Measurements from ENCODE around the gene SAMHD1.
"Not testable (repeated sequence)": the region's sequence is repeated elsewhere in the genome, so short reads cannot be mapped to it uniquely, and the experiment has no call there.

Gene SAMHD1

DNA sequence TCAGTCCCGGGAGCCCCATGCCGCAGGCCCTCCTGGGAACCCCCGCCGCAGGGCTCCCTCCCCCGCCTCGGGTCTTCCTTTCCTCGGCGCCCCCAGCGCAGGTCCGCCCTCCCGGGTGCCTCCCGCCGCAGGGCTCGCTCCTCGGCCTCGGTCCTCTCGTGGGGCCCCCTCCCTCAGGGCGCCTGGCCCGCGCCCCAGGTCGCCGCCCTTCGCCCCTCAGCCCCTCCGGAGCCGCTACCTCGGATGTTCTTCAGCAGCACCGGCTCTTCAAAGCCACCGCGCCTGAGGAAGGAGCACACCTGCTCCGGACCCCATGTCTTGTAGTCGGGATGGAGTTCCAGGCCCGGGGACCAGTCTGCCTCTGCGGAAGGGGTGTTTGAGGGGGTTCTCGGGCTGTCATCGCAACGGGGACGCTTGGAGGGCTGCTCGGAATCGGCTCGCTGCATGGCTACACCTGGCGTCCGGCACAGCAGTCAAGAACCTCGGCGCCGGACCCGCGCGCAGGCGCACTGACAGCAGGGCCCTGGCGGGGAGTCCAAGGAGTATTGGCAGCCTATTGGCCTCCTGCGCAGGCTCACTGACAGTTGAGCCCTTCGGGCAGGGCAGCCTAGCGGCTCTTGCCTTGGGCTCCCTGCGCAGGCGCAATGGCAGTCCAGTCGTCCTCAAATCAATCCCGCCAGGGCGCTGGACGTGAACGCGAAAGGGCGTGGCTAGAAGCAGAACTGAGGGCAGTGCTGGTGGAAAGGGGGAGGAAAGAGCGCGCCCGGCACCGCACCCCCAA is at the start of gene SAMHD1:
SAMHD1 (minus strand) TSS at position 511 of the 781 bp plus-strand sequence; CDS start at position 446, 65 bp downstream.
- peak; percentile 87 for DNase-seq

DNA sequence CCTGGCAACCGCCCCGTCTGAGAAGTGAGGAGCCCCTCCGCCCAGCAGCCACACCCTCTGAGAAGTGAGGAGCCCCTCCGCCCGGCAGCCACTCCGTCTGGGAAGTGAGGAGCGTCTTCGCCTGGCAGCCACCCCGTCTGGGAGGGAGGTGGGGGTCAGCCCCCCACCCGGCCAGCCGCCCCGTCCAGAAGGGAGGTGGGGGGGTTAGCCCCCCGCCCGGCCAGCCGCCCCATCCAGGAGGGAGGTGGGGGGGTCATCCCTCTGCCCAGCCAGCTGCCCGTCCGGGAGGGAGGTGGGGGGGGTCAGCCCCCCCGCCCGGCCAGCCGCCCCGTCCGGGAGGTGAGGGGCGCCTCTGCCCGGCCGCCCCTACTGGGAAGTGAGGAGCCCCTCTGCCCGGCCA is 48.7 kb upstream of the SAMHD1 start:
- DNase-seq: not testable (repeated sequence)

DNA sequence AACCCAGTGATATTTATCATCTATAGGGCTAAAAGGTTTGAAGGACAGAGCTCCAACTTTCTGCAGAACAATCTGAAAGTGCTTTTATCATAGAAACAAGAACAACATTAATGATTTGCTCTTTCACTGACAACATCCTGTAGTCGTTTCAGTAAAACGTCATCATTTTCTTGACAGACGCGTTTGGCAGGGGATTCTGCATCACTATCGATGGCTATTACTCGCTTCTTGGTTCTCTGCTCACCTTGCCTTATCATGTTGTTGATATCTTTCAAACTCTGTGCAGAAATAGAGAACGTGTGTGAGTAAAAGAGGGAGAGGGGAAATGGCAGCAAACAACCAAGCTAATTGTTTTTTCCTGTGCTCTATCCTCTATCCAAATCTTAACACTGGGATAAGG is 47.1 kb upstream of the SAMHD1 start:
- DNase-seq: no peak

- no peak for DNase-seq
These were observed 45.6 kb upstream of the SAMHD1 start for GRCh38 chr20:36997121-36997520.

- DNase-seq: not testable (repeated sequence)
These were observed 42.7 kb upstream of the SAMHD1 start for GRCh38 chr20:36994221-36994620.

DNA sequence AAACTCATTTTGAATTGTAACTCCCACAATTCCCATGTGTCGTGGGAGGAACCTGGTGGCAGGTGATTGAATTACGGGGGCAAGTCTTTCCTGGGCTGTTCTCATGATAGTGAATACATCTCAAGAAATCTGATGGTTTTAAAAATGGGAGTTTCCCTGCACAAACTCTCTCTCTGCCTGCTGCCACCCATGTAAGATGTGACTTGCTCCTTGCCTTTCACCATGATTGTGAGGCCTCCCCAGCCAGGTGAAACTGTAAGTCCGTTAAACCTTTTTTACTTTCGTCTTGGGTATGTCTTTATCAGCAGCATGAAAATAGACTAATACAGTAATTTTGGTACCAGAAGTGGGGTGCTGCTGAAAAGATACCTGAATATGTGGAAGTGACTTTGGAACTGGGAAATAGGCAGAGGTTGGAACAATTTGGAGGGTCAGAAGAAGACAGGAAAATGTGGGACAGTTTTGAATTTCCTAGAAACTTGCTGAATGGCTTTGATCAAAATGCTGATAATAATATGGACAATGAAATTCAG is 41.4 kb upstream of the SAMHD1 start:
- DNase-seq: no peak

DNA sequence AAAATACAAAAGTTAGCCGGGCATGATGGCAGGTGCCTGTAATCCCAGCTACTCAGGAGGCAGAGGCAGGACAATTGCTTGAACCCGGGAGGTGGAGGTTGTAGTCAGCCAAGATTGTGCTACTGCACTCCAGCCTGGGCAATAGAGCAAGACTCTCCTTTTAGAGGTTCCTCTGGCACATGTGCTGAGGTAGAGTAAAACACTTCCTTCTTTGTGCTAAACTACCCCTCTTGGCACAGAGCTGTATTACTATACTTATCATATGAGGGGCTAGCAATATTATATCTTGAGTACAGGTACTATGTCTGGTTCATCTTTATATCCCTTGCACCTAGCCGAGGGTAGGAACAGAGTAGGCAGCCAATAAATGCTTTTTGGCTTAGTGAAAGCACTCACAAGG is 40.2 kb upstream of the SAMHD1 start:
- no peak for DNase-seq

GRCh38 chr20:36989797-36990196 is 38.3 kb upstream of the SAMHD1 start:
- DNase-seq: no peak

GRCh38 chr20:36988494-36988966 is 37.0 kb upstream of the SAMHD1 start:
- no peak for DNase-seq

GRCh38 chr20:36984257-36984638 is 32.7 kb upstream of the SAMHD1 start:
- DNase-seq: no peak

GRCh38 chr20:36975099-36975818 is 23.8 kb upstream of the SAMHD1 start:
- DNase-seq: peak; percentile 36

- DNase-seq: no peak
These were observed 23.2 kb upstream of the SAMHD1 start for GRCh38 chr20:36974660-36975059.

DNA sequence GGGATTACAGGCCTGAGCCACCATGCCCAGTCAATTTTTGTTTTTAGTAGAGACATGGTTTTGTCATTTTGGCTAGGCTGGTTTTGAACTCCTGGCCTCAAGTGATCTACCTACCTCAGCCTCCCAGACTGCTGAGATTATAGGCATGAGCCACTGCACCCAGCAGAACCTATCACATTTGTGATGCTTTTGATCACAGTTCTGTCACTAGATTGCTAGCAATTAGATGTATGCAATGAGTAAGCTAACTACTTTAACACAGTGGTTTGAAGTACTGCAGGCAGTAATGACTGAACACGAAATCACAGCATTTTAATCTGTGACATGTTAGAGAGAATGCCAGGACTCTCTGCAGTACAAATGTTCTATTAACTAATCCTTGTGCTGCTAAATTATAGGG is 19.6 kb upstream of the SAMHD1 start:
- DNase-seq: no peak

GRCh38 chr20:36969478-36970186 is 18.1 kb upstream of the SAMHD1 start:
- peak; percentile 33 for DNase-seq

GRCh38 chr20:36969051-36969450 is 17.5 kb upstream of the SAMHD1 start:
- DNase-seq: no peak

DNA sequence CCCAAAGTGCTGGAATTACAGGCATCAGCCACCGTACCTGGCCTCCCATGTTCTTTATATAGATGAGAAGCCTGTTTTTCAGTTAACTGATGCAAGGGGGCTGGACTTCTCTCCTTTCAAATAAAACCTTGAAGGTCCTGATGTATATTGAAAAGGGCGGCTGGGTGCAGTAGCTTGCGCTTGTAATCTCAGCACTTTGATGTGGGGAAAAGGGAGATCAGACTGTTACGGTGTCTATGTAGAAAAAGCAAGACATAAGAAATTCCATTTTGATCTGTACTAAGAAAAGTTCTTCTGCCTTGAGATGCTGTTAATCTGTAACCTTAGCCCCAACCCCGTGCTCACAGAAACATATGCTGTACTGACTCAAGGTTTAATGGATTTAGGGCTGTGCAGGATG is 16.1 kb upstream of the SAMHD1 start:
- no peak for DNase-seq

- not testable (repeated sequence) for DNase-seq
These were observed 15.5 kb upstream of the SAMHD1 start for GRCh38 chr20:36966965-36967364.

DNA sequence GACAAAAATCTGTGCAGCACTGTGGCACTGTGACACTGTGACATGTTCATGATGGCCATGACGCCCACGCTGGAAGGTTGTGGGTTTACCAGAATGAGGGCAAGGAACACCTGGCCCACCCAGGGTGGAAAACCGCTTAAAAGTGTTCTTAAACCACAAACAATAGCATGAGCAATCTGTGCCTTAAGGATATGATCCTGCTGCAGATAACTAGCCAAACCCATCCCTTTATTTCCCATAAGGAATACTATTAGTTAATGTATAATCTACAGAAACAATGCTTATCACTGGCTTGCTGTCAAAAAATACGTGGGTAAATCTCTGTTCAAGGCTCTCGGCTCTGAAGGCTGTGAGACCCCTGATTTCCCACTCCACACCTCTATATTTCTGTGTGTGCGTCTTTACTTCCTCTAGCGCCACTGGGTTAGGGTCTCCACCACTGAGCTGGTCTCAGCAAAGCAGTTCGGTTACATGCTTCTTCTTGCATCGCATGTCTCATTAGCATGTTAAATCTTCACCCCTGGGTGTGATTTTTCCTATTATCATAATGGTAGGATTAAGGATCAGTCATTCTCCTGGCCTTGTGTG is 10.9 kb upstream of the SAMHD1 start:
- not testable (repeated sequence) for DNase-seq

GRCh38 chr20:36959242-36959641 is 7.7 kb upstream of the SAMHD1 start:
- no peak for DNase-seq

GRCh38 chr20:36957875-36958667 is 6.6 kb upstream of the SAMHD1 start:
- no peak for DNase-seq

- no peak for DNase-seq
These were observed 5.2 kb upstream of the SAMHD1 start for GRCh38 chr20:36956674-36957073.

- DNase-seq: no peak
These were observed 4.5 kb upstream of the SAMHD1 start for GRCh38 chr20:36956016-36956415.
